CD4-positive, alpha-beta T cell (primary cell): ENCODE measurements around the gene TINAGL1. TPM values are rescaled to one million over a fixed set of nuclear protein-coding genes. Genes with fewer than 3 reads are reported as not detected.
A peak's percentile ranks its signal among the peaks of the same experiment; 100 is the strongest.

Experiments
- ATAC-seq: fragments of 200-7000 bp; cut with Tn5 transposase; one replicate; pipeline ENCODE4 v1.10.0; 2022; ENCODE audit warnings: mild to moderate bottlenecking; ENCODE audit not compliant: poor library complexity
- CTCF ChIA-PET: fragments of 350-600 bp; sonication (Branson Sonifier 250); formaldehyde crosslinking; loops from one replicate; lab custom pipeline; 2021; ENCODE audit warnings: antibody characterized with exemption, inconsistent platforms; lab: Charles Lee
- POLR2A ChIA-PET: fragments of 350-600 bp; sonication (Branson Sonifier 250); formaldehyde crosslinking; loops from one replicate; lab custom pipeline; 2021; ENCODE audit warnings: antibody characterized with exemption, inconsistent platforms; lab: Charles Lee
- DNase-seq, 14 experiments: peaks; one replicate each; pipeline ENCODE4 v3.0.0-alpha.2; 2013 to 2020; ENCODE audit warnings: mixed read lengths in 2 of 14
- H3K27ac ChIP-seq, 2 donors: one replicate each; pipeline versions ENCODE4 v1.5.1 to v1.7.0; 2013; ENCODE audit warnings: low read length in 2 of 2, low read depth in 1 of 2, mild to moderate bottlenecking in 1 of 2
- H3K27me3 ChIP-seq, 2 experiments: 1 replicate in 1 of 2; 2 replicates in 1 of 2; pipeline versions ENCODE4 v1.6.1 to v1.7.0; 2013; ENCODE audit warnings: low read length in 2 of 2, control low read depth in 1 of 2, mild to moderate bottlenecking in 1 of 2, moderate library complexity in 1 of 2; ENCODE audit not compliant: insufficient read depth in 2 of 2, control insufficient read depth in 1 of 2
- H3K36me3 ChIP-seq: one replicate; pipeline ENCODE4 v1.6.1; 2013; ENCODE audit warnings: low read length, control low read depth; ENCODE audit not compliant: insufficient read depth
- H3K4me1 ChIP-seq: one replicate; pipeline ENCODE4 v1.6.1; 2013; ENCODE audit warnings: low read length, control low read depth; ENCODE audit not compliant: insufficient read depth
- H3K4me3 ChIP-seq: one replicate; pipeline ENCODE4 v1.5.1; 2013; ENCODE audit warnings: mild to moderate bottlenecking, low read length, moderate library complexity
- H3K9me3 ChIP-seq, 2 experiments: 1 replicate in 1 of 2; 2 replicates in 1 of 2; pipeline versions ENCODE4 v1.6.1 to v1.7.0; 2013; ENCODE audit warnings: low read length in 2 of 2, mild to moderate bottlenecking in 2 of 2, control low read depth in 1 of 2, moderate library complexity in 1 of 2; ENCODE audit not compliant: control insufficient read depth in 1 of 2, insufficient read depth in 1 of 2
- H3K27ac Mint-ChIP-seq: one replicate; pipeline ENCODE4 v1.8.0; 2020; ENCODE audit warnings: mixed read lengths
- H3K27me3 Mint-ChIP-seq: one replicate; pipeline ENCODE4 v1.8.0; 2021; ENCODE audit warnings: mixed read lengths
- H3K36me3 Mint-ChIP-seq: one replicate; pipeline ENCODE4 v1.8.0; 2021; ENCODE audit warnings: low read depth, mixed read lengths
- H3K4me1 Mint-ChIP-seq: one replicate; pipeline ENCODE4 v1.8.0; 2021; ENCODE audit warnings: low read depth, mixed read lengths
- H3K4me3 Mint-ChIP-seq: one replicate; pipeline ENCODE4 v1.8.0; 2020; ENCODE audit warnings: mild to moderate bottlenecking, mixed read lengths
- H3K9me3 Mint-ChIP-seq: one replicate; pipeline ENCODE4 v1.8.0; 2020; ENCODE audit warnings: mixed read lengths
- intact Hi-C, 2 experiments: fragments of 100-400 bp; cut with DNase I in 1 of 2; cut with micrococcal nuclease in 1 of 2; formaldehyde crosslinking; loops; one replicate each; pipeline versions ENCODE4 v1.15.1 to v1.9.0; 2023 to 2025; cut with DNase I, micrococcal nuclease
- total RNA-seq, 174 experiments: library from RNA in 2 of 174; stranded (reverse) in 2 of 174; gene quantifications; one replicate each; pipeline ENCODE4 v1.2.3 and lab custom pipeline; 2021 to 2026
- TF ChIP-seq, protein P1 (sequence below): fragments of 200-600 bp; IDR thresholded peaks from one replicate; pipeline ENCODE4 v1.8.0; 2022; ENCODE audit warnings: antibody characterized with exemption, mild to moderate bottlenecking

The TINAGL1 gene
- total RNA-seq, 2 experiments from 2014 or later: not detected

GRCh38 chr1:31532173-31532572 lies 44.1 kb upstream of the TINAGL1 start:
- Mint-ChIP-seq H3K4me1 (peaks cover 11% of the 10 kb centered on the region), H3K27ac (no peak overlapping the region), H3K9me3 (no peaks in the 10 kb centered on the region), H3K4me3 (no peak overlapping the region), H3K27me3 (peaks cover 19% of the 10 kb centered on the region), H3K36me3 (no peaks in the 10 kb centered on the region)
- no peaks in the 10 kb centered on the region for H3K36me3 ChIP-seq
- H3K4me1 ChIP-seq: peaks cover 12% of the 10 kb centered on the region
- H3K4me3 ChIP-seq: no peak overlapping the region
- ATAC-seq: no peak
- DNase-seq: no peak
- H3K27ac ChIP-seq: no peak overlapping the region
- CTCF ChIA-PET: no interaction called here
- POLR2A ChIA-PET: no interaction called here
- TF ChIP-seq, protein P1, sequence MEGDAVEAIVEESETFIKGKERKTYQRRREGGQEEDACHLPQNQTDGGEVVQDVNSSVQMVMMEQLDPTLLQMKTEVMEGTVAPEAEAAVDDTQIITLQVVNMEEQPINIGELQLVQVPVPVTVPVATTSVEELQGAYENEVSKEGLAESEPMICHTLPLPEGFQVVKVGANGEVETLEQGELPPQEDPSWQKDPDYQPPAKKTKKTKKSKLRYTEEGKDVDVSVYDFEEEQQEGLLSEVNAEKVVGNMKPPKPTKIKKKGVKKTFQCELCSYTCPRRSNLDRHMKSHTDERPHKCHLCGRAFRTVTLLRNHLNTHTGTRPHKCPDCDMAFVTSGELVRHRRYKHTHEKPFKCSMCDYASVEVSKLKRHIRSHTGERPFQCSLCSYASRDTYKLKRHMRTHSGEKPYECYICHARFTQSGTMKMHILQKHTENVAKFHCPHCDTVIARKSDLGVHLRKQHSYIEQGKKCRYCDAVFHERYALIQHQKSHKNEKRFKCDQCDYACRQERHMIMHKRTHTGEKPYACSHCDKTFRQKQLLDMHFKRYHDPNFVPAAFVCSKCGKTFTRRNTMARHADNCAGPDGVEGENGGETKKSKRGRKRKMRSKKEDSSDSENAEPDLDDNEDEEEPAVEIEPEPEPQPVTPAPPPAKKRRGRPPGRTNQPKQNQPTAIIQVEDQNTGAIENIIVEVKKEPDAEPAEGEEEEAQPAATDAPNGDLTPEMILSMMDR: no peak
- H3K27me3 ChIP-seq: peaks cover 8% of the 10 kb centered on the region in 2 experiments
- no peaks in the 10 kb centered on the region for H3K9me3 ChIP-seq
- intact Hi-C loops: no loop called here

DNA sequence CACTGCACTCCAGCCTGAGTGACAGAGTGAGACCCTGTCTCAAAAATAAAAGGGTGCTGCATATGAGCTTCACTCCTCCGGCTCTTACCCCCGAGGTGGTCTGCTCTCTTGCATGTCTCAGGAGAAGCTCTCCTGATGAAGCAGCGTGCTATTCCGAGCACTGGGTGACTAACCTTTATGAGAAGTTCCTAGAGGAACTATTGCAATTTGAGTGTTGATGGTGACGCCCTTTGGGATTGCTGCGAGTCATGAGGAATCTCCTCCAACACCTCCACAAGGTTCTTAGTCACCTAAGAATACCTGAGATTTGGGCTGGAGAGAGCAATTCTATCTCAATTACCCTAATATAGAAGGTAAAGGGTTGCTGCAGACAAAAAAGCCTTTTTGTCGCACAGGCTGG lies 40.8 kb upstream of the TINAGL1 start:
- DNase-seq: peak in 2 of 14 experiments; percentile 9 to 27
- Histone ChIP-seq H3K9me3 (no peaks in the 10 kb centered on the region), H3K4me3 (no peak overlapping the region), H3K27me3 (peaks cover 8 to 11% of the 10 kb centered on the region in 2 experiments), H3K4me1 (peaks cover 12% of the 10 kb centered on the region), H3K27ac (no peak overlapping the region), H3K36me3 (no peaks in the 10 kb centered on the region)
- Mint-ChIP-seq H3K9me3 (no peaks in the 10 kb centered on the region), H3K27ac (no peak overlapping the region), H3K4me3 (peak overlapping the region; percentile 26), H3K27me3 (peaks cover 23% of the 10 kb centered on the region), H3K4me1 (peaks cover 11% of the 10 kb centered on the region), H3K36me3 (no peaks in the 10 kb centered on the region)
- ATAC-seq: no peak
- POLR2A ChIA-PET: no interaction called here
- TF ChIP-seq, protein P1: no peak
- intact Hi-C loops: no loop called here
- CTCF ChIA-PET: no interaction called here

DNA sequence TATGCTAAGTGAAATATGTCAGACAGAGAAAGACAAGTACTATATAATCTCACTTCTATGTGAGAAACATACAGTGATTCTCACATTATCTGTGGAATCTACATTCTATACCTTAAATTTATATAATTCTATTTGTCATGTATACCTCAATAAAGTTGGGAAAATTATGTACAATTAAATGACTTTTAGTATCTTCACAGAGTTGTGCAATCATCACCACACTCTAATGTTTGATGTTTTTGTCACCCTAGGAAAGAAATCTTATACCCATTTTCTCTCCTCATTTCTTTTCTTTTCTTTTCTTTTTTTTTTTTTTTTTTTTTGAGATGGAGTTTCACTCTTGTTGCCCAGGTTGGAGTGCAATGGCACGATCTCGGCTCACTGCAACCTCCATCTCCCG lies 37.0 kb upstream of the TINAGL1 start:
- Histone ChIP-seq H3K27ac (no peak overlapping the region), H3K4me1 (peaks cover 12% of the 10 kb centered on the region), H3K4me3 (no peak overlapping the region), H3K36me3 (no peaks in the 10 kb centered on the region), H3K9me3 (peaks cover 0 to 5% of the 10 kb centered on the region in 2 experiments), H3K27me3 (peaks cover 8 to 11% of the 10 kb centered on the region in 2 experiments)
- Mint-ChIP-seq H3K27me3 (peaks cover 23% of the 10 kb centered on the region), H3K36me3 (no peaks in the 10 kb centered on the region), H3K9me3 (no peaks in the 10 kb centered on the region), H3K4me3 (no peak overlapping the region), H3K4me1 (peaks cover 11% of the 10 kb centered on the region), H3K27ac (no peak overlapping the region)
- DNase-seq: no peak
- POLR2A ChIA-PET: no interaction called here
- intact Hi-C loops: no loop called here
- no peak for ATAC-seq
- TF ChIP-seq, protein P1: no peak
- CTCF ChIA-PET: no interaction called here
